OCI-LY3 (cell line): ENCODE results near the gene STX2.

Experiments used
- H2AFZ ChIP-seq: fragments of 200-600, 300-600 bp; shearing (Covaris generic); 2 replicates; pipeline ENCODE4 v1.6.0; 2014; ENCODE audit warnings: antibody characterized with exemption, low read depth, low read length
- H3K27ac ChIP-seq: fragments of 200-600, 300-600 bp; sonication (generic); 2 replicates; pipeline ENCODE4 v1.5.1; 2014; ENCODE audit warnings: mild to moderate bottlenecking, low read length, moderate library complexity, mixed read lengths
- H3K27me3 ChIP-seq: fragments of 200-600, 300-600 bp; sonication (generic); 2 replicates; pipeline ENCODE4 v1.6.1; 2014; ENCODE audit warnings: low read depth, low read length, mixed read lengths
- H3K36me3 ChIP-seq: fragments of 200-600, 300-600 bp; sonication (generic); replicated peaks from 2 replicates; pipeline ENCODE3; 2014; ENCODE audit warnings: low read depth, low read length, mixed read lengths
- H3K4me1 ChIP-seq: fragments of 300-600, 200-600 bp; sonication (generic); 2 replicates; pipeline ENCODE4 v1.6.1; 2014; ENCODE audit warnings: low read length, mixed read lengths
- H3K4me2 ChIP-seq: fragments of 200-600, 300-600 bp; sonication (generic); 2 replicates; pipeline ENCODE4 v1.6.1; 2014; ENCODE audit warnings: low read length, mixed read lengths
- H3K4me3 ChIP-seq: fragments of 300-600, 200-600 bp; sonication (generic); 2 replicates; pipeline ENCODE4 v1.5.1; 2014; ENCODE audit warnings: antibody characterized with exemption, mild to moderate bottlenecking, low read length, moderate library complexity
- H3K79me2 ChIP-seq: fragments of 300-600, 200-600 bp; shearing (Covaris generic); 2 replicates; pipeline ENCODE4 v1.6.1; 2014; ENCODE audit warnings: mild to moderate bottlenecking, low read length, mixed read lengths
- H3K9ac ChIP-seq: fragments of 300-600, 200-600 bp; shearing (Covaris generic); 2 replicates; pipeline ENCODE4 v1.6.0; 2014; ENCODE audit warnings: mild to moderate bottlenecking, low read length, moderate library complexity
- H3K9me3 ChIP-seq: fragments of 200-600, 300-600 bp; shearing (Covaris generic); 2 replicates; pipeline ENCODE4 v1.6.1; 2014; ENCODE audit warnings: low read length, mixed read lengths; ENCODE audit not compliant: insufficient read depth
- H4K20me1 ChIP-seq: fragments of 200-600, 300-600 bp; sonication (generic); 2 replicates; pipeline ENCODE4 v1.6.1; 2016; ENCODE audit warnings: low read length, mixed read lengths; ENCODE audit not compliant: insufficient read depth
- EZH2phosphoT487 ChIP-seq: fragments of 200-600 bp; shearing (Covaris generic); IDR thresholded peaks from 2 replicates; pipeline ENCODE4 v1.6.1; 2018; ENCODE audit warnings: antibody characterized with exemption, mixed run types, low read depth
- TF ChIP-seq, protein P1 (sequence below): fragments of 200-600, 300-600 bp; sonication (generic); IDR thresholded peaks from 2 replicates; pipeline ENCODE4 v1.5.1; 2014; ENCODE audit warnings: antibody characterized with exemption, low read length, low read depth

The STX2 gene

DNA sequence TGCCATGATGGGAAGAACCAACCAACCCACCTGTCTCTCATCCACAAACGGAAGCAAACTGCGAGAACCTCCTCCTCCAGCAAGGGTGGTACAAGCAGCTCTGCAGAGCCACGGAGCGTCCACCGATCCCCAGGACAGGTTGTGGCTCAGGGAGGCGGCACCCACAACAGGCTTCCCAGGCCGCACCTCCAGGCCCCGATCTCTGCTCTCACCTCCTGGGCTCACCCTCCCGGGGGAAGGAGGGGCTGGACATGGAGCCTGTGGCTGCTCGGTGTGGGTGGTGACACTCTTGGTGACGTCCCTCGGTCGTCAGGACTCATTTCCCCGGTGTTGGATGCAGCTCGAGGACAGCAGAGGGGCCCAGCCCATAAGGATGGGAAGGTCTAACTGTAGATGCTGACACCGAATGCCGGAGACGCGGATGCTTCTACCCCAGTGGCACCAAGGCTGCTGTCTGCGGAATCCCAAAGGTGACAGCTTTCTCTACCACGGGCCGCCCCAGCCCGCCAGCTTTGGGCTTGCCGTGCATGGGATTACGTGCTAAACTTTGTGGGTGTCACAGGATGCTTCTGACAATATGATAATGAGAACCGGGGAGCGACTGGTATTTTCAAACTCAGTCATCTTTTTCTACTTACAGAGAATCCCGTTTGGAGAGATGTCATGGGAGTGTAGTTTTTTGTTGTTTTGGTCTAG lies 58.0 kb downstream of the STX2 start:
- no peak overlapping the region for H2AFZ ChIP-seq
- H3K9ac ChIP-seq: no peak overlapping the region
- H3K4me2 ChIP-seq: no peak overlapping the region
- TF ChIP-seq, protein P1, sequence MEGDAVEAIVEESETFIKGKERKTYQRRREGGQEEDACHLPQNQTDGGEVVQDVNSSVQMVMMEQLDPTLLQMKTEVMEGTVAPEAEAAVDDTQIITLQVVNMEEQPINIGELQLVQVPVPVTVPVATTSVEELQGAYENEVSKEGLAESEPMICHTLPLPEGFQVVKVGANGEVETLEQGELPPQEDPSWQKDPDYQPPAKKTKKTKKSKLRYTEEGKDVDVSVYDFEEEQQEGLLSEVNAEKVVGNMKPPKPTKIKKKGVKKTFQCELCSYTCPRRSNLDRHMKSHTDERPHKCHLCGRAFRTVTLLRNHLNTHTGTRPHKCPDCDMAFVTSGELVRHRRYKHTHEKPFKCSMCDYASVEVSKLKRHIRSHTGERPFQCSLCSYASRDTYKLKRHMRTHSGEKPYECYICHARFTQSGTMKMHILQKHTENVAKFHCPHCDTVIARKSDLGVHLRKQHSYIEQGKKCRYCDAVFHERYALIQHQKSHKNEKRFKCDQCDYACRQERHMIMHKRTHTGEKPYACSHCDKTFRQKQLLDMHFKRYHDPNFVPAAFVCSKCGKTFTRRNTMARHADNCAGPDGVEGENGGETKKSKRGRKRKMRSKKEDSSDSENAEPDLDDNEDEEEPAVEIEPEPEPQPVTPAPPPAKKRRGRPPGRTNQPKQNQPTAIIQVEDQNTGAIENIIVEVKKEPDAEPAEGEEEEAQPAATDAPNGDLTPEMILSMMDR: no peak
- no peak for TF ChIP-seq EZH2phosphoT487
- peaks cover 11% of the 10 kb centered on the region for H3K36me3 ChIP-seq
- H3K27me3 ChIP-seq: no peaks in the 10 kb centered on the region
- H3K4me1 ChIP-seq: peaks cover 7% of the 10 kb centered on the region
- no peak overlapping the region for H3K4me3 ChIP-seq
- no peaks in the 10 kb centered on the region for H3K79me2 ChIP-seq
- peaks cover 7% of the 10 kb centered on the region; the same call in 1 of the 2 replicates for H3K9me3 ChIP-seq
- H3K27ac ChIP-seq: no peak overlapping the region
- no peaks in the 10 kb centered on the region for H4K20me1 ChIP-seq

GRCh38 chr12:130780325-130780724 lies 58.7 kb downstream of the STX2 start:
- H3K4me2 ChIP-seq: no peak overlapping the region
- peaks cover 9% of the 10 kb centered on the region for H3K36me3 ChIP-seq
- no peak overlapping the region for H3K27ac ChIP-seq
- no peaks in the 10 kb centered on the region for H3K27me3 ChIP-seq
- peaks cover 6% of the 10 kb centered on the region; the same call in 1 of the 2 replicates for H3K9me3 ChIP-seq
- no peak overlapping the region for H2AFZ ChIP-seq
- no peak overlapping the region for H3K9ac ChIP-seq
- no peak overlapping the region for H3K4me3 ChIP-seq
- TF ChIP-seq, protein P1: no peak
- TF ChIP-seq EZH2phosphoT487: no peak
- H3K4me1 ChIP-seq: peaks cover 7% of the 10 kb centered on the region
- H4K20me1 ChIP-seq: no peaks in the 10 kb centered on the region
- H3K79me2 ChIP-seq: no peaks in the 10 kb centered on the region

- no peak for TF ChIP-seq EZH2phosphoT487
- TF ChIP-seq, protein P1: no peak
- no peak overlapping the region for H3K9ac ChIP-seq
- no peaks in the 10 kb centered on the region for H3K36me3 ChIP-seq
- H3K9me3 ChIP-seq: no peaks in the 10 kb centered on the region
- H4K20me1 ChIP-seq: no peaks in the 10 kb centered on the region
- no peak overlapping the region for H2AFZ ChIP-seq
- H3K4me2 ChIP-seq: no peak overlapping the region
- H3K4me1 ChIP-seq: peaks cover 7% of the 10 kb centered on the region
- no peak overlapping the region for H3K27ac ChIP-seq
- H3K4me3 ChIP-seq: no peak overlapping the region
- H3K27me3 ChIP-seq: no peaks in the 10 kb centered on the region
- no peaks in the 10 kb centered on the region for H3K79me2 ChIP-seq
These were observed 60.3 kb downstream of the STX2 start for GRCh38 chr12:130778776-130779175.

- Histone ChIP-seq H3K79me2 (no peaks in the 10 kb centered on the region), H4K20me1 (no peaks in the 10 kb centered on the region), H3K27me3 (no peaks in the 10 kb centered on the region), H3K9ac (no peak overlapping the region), H3K4me3 (no peak overlapping the region), H3K4me1 (peaks cover 7% of the 10 kb centered on the region), H3K27ac (no peak overlapping the region), H3K4me2 (no peak overlapping the region), H3K9me3 (no peaks in the 10 kb centered on the region), H2AFZ (no peak overlapping the region), H3K36me3 (no peaks in the 10 kb centered on the region)
- no peak for TF ChIP-seq EZH2phosphoT487
- TF ChIP-seq, protein P1: no peak
These were observed 62.2 kb downstream of the STX2 start for GRCh38 chr12:130776857-130777339.
